Keratinocyte (primary cell): ENCODE measurements around the gene MS4A7.

Source experiments
- EZH2 ChIP-seq: IDR thresholded peaks from one replicate; pipeline ENCODE4 v1.6.1; 2012; ENCODE audit warnings: inconsistent platforms, mild to moderate bottlenecking, low read length, moderate library complexity
- TF ChIP-seq, protein P1 (sequence below), 3 experiments: IDR thresholded peaks in 1 of 3; conservative IDR thresholded peaks in 1 of 3; optimal IDR thresholded peaks in 1 of 3; 2 replicates in 2 of 3; 3 replicates in 1 of 3; pipeline versions ENCODE3 to v1.5.1; 2011; ENCODE audit warnings: low read length in 3 of 3, mild to moderate bottlenecking in 3 of 3, moderate library complexity in 2 of 3, control low read depth in 1 of 3, inconsistent platforms in 1 of 3; ENCODE audit not compliant: insufficient read depth in 2 of 3; ENCODE audit errors: extremely low read depth in 1 of 3

DNA sequence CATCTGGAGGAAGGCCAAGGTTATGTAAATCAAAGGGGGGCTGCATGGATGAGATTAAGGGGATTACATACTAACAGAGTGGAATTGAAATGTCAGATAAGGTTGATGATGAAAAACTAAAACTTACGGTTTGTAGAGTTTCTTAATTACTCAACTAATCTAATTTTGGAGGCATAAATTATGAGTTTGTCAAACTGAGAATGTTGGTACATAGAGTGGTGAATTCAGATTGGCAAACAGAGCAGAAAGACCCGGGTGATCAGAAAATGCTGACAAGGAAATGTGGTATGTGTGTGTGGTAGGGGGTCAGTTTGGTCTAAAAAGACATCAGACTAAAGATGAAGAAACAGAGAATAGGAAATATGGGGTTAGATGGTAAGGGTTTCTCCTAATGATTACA is 40.3 kb upstream of the MS4A7 start:
- TF ChIP-seq, protein P1, sequence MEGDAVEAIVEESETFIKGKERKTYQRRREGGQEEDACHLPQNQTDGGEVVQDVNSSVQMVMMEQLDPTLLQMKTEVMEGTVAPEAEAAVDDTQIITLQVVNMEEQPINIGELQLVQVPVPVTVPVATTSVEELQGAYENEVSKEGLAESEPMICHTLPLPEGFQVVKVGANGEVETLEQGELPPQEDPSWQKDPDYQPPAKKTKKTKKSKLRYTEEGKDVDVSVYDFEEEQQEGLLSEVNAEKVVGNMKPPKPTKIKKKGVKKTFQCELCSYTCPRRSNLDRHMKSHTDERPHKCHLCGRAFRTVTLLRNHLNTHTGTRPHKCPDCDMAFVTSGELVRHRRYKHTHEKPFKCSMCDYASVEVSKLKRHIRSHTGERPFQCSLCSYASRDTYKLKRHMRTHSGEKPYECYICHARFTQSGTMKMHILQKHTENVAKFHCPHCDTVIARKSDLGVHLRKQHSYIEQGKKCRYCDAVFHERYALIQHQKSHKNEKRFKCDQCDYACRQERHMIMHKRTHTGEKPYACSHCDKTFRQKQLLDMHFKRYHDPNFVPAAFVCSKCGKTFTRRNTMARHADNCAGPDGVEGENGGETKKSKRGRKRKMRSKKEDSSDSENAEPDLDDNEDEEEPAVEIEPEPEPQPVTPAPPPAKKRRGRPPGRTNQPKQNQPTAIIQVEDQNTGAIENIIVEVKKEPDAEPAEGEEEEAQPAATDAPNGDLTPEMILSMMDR (optimal IDR thresholded peaks at IDR 0.05 in 1 of 3, IDR thresholded peaks at IDR 0.05 in 1 of 3, conservative IDR thresholded peaks at IDR 0.05 in 1 of 3; ENCODE audit: extremely low read depth in 1 of 3, insufficient read depth in 2 of 3, low read length in 3 of 3): no peak
- TF ChIP-seq EZH2: no peak
